HepG2 (cell line): ENCODE measurements around the gene IL3RA. TPM values are rescaled to one million over a fixed set of nuclear protein-coding genes. Genes with fewer than 3 reads are reported as not detected.

Experiments used
- ARID4A ChIP-seq: sonication (generic); formaldehyde crosslinking; IDR thresholded peaks from 2 replicates; pipeline ENCODE4 v1.5.0; 2020; ENCODE audit warnings: mild to moderate bottlenecking, missing genetic modification reagents, borderline replicate concordance
- BCL6 ChIP-seq: IDR thresholded peaks from 2 replicates; pipeline ENCODE4 v1.6.1; 2016; ENCODE audit warnings: missing genetic modification reagents, missing compliant biosample characterization
- FOXA3 ChIP-seq: IDR thresholded peaks from 2 replicates; pipeline ENCODE4 v1.6.1; 2016; ENCODE audit warnings: missing genetic modification reagents, missing compliant biosample characterization
- GTF3A ChIP-seq: sonication (generic); formaldehyde crosslinking; conservative IDR thresholded peaks from 2 replicates; pipeline ENCODE4 v1.4.0; 2020; ENCODE audit warnings: mild to moderate bottlenecking, missing genetic modification reagents
- KAT8 ChIP-seq: IDR thresholded peaks from 2 replicates; pipeline ENCODE4 v1.6.1; 2016; ENCODE audit warnings: missing genetic modification reagents, missing compliant biosample characterization
- KDM4B ChIP-seq: sonication (generic); formaldehyde crosslinking; IDR thresholded peaks from 2 replicates; pipeline ENCODE4 v1.4.0; 2020; ENCODE audit warnings: missing genetic modification reagents
- NONO ChIP-seq, 2 experiments: fragments of 450-650 bp in 1 of 2; sonication (generic) in 1 of 2; formaldehyde crosslinking in 1 of 2; IDR thresholded peaks in 1 of 2; conservative IDR thresholded peaks in 1 of 2; 2 replicates each; pipeline versions ENCODE4 v1.6.1 to v1.8.0; 2017 to 2022; ENCODE audit warnings: mild to moderate bottlenecking in 1 of 2, missing genetic modification reagents in 1 of 2, moderate library complexity in 1 of 2
- NRL ChIP-seq: sonication (generic); formaldehyde crosslinking; IDR thresholded peaks from 2 replicates; pipeline ENCODE4 v1.5.0; 2020; ENCODE audit warnings: missing genetic modification reagents, mild to moderate bottlenecking, moderate library complexity, borderline replicate concordance
- SKI ChIP-seq: fragments of 450-650 bp; IDR thresholded peaks from one replicate; pipeline ENCODE4 v1.6.1; 2018; ENCODE audit warnings: mild to moderate bottlenecking; ENCODE audit not compliant: partially characterized antibody
- SP4 ChIP-seq: sonication (generic); formaldehyde crosslinking; IDR thresholded peaks from 2 replicates; pipeline ENCODE4 v1.8.1; 2023; ENCODE audit warnings: mild to moderate bottlenecking, missing genetic modification reagents
- TBL1XR1 ChIP-seq: fragments of 150-350 bp; IDR thresholded peaks from 2 replicates; pipeline ENCODE4 v1.6.1; 2014; ENCODE audit warnings: borderline replicate concordance, low read length; ENCODE audit not compliant: partially characterized antibody
- ZBTB42 ChIP-seq: sonication (generic); formaldehyde crosslinking; IDR thresholded peaks from 2 replicates; pipeline ENCODE4 v1.5.0; 2020; ENCODE audit warnings: mild to moderate bottlenecking, missing genetic modification reagents
- ZFP90 ChIP-seq: sonication (generic); formaldehyde crosslinking; IDR thresholded peaks from 2 replicates; pipeline ENCODE4 v1.8.0; 2022; ENCODE audit warnings: missing genetic modification reagents, mild to moderate bottlenecking, inconsistent platforms, borderline replicate concordance
- ZNF136 ChIP-seq: sonication (generic); formaldehyde crosslinking; IDR thresholded peaks from 2 replicates; pipeline ENCODE4 v1.8.1; 2022; ENCODE audit warnings: low read depth, mild to moderate bottlenecking, moderate library complexity, missing genetic modification reagents
- ZNF841 ChIP-seq: sonication (generic); formaldehyde crosslinking; IDR thresholded peaks from 2 replicates; pipeline ENCODE4 v1.8.1; 2023; ENCODE audit warnings: missing genetic modification reagents, borderline replicate concordance
- ZSCAN20 ChIP-seq: sonication (generic); formaldehyde crosslinking; IDR thresholded peaks from 2 replicates; pipeline ENCODE4 v1.4.0; 2020; ENCODE audit warnings: missing genetic modification reagents, mild to moderate bottlenecking, borderline replicate concordance
- ZSCAN30 ChIP-seq: sonication (generic); formaldehyde crosslinking; IDR thresholded peaks from 2 replicates; pipeline ENCODE4 v1.5.0; 2020; ENCODE audit warnings: mild to moderate bottlenecking, missing genetic modification reagents
- polyA plus RNA-seq, 8 experiments: library from polyadenylated mRNA; depleted of rRNA in 3 of 8; stranded (reverse) in 7 of 8; unstranded in 1 of 8; fragments of >200 nt; fragmentation: Illumina TruSeq in 4 of 8; extraction: Trizol in 4 of 8; gene quantifications; 2 replicates each; pipeline versions ENCODE4 v1.2.1 to v1.2.3, GENCODE V29; 2011 to 2016; ENCODE audit warnings: low read depth in 4 of 8, missing spikeins in 1 of 8, mixed read lengths in 1 of 8; ENCODE audit not compliant: insufficient read depth in 1 of 8
- total RNA-seq, 5 experiments: library from RNA; depleted of rRNA; stranded (reverse); fragments of >200 nt; fragmentation: Illumina TruSeq; extraction: Trizol; gene quantifications; 2 replicates each; pipeline ENCODE4 v1.2.3, GENCODE V29; 2016; ENCODE audit warnings: low read depth in 1 of 5
- TF ChIP-seq, protein P1 (sequence below): sonication (generic); formaldehyde crosslinking; IDR thresholded peaks from 2 replicates; pipeline ENCODE4 v1.4.0; 2020; ENCODE audit warnings: mild to moderate bottlenecking, missing genetic modification reagents
- TF ChIP-seq, protein P2 (sequence below): sonication (generic); formaldehyde crosslinking; IDR thresholded peaks from 2 replicates; pipeline ENCODE4 v1.4.0; 2020; ENCODE audit warnings: low read depth, mild to moderate bottlenecking, missing genetic modification reagents

Gene IL3RA
- total and polyA plus RNA-seq, 2 of the 13 experiments (the other 11 are each of a cell fraction or from before 2014, with no cell fraction given): not detected

DNA sequence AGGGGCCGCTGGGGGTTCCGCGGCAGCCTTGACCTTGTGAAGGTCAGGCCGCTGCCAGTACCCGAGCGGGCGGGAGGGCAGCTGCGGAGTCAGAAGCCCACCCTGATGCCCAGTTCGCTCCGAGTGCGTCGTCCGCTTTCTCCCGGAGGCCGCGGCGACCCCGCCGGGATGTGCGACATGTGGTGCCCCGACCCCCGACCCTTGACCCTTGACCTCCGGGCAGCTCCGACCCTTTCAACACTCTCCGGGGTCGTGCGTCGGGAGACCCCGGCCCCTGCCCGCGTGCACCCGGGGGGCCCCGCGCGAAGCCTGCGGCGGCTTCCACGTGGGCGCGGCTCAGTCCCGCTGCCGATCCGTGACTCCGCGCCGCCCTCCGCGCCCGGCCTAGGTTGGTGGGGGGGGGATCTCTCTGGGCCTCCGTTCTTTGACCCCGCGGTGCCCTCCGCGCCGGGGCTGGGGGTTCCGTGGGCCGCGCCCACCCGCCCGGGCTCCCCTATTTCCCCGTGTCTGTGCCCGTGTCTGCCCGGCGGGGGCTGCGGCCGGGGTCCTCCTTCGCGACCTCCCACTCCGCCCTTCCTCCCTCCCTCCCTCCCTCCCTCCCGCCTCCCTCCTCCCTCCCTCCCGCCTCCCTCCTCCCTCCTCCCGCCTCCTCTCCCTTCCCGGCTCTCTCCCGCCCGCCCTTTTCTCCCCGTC lies 55.9 kb downstream of the IL3RA start (continued):
- TF ChIP-seq NRL (peak; percentile 57; the same call in 1 of the 2 replicates), ZNF136 (CRISPR knock-in tag) (no peak), KDM4B (CRISPR knock-in tag) (no peak), SP4 (CRISPR knock-in tag) (peak; percentile 83; the same call in 1 of the 2 replicates), ZSCAN20 (0 out of 2 replicates have a peak, but pooled peaks have one; percentile 63), NONO (IDR thresholded peaks at IDR 0.05) (no peak), NONO (CRISPR knock-in tag; conservative IDR thresholded peaks at IDR 0.05) (no peak), ARID4A (CRISPR knock-in tag) (no peak), ZSCAN30 (no peak), BCL6 (CRISPR knock-in tag) (0 out of 2 replicates have a peak, but pooled peaks have one; percentile 7), ZNF841 (CRISPR knock-in tag) (no peak), TBL1XR1 (no peak), ZFP90 (CRISPR knock-in tag) (0 out of 2 replicates have a peak, but pooled peaks have one; percentile 71), KAT8 (CRISPR knock-in tag) (peak; percentile 16; the same call in 1 of the 2 replicates), SKI (peak; percentile 62), FOXA3 (CRISPR knock-in tag) (no peak), ZBTB42 (CRISPR knock-in tag) (peak; percentile 57; the same call in 1 of the 2 replicates), GTF3A (CRISPR knock-in tag) (no peak)
- TF ChIP-seq, protein P1, sequence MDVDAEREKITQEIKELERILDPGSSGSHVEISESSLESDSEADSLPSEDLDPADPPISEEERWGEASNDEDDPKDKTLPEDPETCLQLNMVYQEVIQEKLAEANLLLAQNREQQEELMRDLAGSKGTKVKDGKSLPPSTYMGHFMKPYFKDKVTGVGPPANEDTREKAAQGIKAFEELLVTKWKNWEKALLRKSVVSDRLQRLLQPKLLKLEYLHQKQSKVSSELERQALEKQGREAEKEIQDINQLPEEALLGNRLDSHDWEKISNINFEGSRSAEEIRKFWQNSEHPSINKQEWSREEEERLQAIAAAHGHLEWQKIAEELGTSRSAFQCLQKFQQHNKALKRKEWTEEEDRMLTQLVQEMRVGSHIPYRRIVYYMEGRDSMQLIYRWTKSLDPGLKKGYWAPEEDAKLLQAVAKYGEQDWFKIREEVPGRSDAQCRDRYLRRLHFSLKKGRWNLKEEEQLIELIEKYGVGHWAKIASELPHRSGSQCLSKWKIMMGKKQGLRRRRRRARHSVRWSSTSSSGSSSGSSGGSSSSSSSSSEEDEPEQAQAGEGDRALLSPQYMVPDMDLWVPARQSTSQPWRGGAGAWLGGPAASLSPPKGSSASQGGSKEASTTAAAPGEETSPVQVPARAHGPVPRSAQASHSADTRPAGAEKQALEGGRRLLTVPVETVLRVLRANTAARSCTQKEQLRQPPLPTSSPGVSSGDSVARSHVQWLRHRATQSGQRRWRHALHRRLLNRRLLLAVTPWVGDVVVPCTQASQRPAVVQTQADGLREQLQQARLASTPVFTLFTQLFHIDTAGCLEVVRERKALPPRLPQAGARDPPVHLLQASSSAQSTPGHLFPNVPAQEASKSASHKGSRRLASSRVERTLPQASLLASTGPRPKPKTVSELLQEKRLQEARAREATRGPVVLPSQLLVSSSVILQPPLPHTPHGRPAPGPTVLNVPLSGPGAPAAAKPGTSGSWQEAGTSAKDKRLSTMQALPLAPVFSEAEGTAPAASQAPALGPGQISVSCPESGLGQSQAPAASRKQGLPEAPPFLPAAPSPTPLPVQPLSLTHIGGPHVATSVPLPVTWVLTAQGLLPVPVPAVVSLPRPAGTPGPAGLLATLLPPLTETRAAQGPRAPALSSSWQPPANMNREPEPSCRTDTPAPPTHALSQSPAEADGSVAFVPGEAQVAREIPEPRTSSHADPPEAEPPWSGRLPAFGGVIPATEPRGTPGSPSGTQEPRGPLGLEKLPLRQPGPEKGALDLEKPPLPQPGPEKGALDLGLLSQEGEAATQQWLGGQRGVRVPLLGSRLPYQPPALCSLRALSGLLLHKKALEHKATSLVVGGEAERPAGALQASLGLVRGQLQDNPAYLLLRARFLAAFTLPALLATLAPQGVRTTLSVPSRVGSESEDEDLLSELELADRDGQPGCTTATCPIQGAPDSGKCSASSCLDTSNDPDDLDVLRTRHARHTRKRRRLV (CRISPR knock-in tag): peak; percentile 81; the same call in 1 of the 2 replicates
- TF ChIP-seq, protein P2, sequence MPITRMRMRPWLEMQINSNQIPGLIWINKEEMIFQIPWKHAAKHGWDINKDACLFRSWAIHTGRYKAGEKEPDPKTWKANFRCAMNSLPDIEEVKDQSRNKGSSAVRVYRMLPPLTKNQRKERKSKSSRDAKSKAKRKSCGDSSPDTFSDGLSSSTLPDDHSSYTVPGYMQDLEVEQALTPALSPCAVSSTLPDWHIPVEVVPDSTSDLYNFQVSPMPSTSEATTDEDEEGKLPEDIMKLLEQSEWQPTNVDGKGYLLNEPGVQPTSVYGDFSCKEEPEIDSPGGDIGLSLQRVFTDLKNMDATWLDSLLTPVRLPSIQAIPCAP (CRISPR knock-in tag): no peak
